ENCODE measurements around the gene FASTKD3. TPM values are rescaled to one million over a fixed set of nuclear protein-coding genes. Genes with fewer than 3 reads are reported as not detected.

The FASTKD3 gene
- polyA plus RNA-seq, 1 donor from 2014 or later: 27.8 TPM

GRCh38 chr5:7878381-7878873, 9.6 kb upstream of the FASTKD3 start:
- Histone ChIP-seq H3K36me3 (ENCODE audit: insufficient read depth, low read length) (peaks cover 12% of the 10 kb centered on the region), H3K27me3 (ENCODE audit: insufficient read depth, low read depth, low read length) (no peaks in the 10 kb centered on the region), H3K27ac (ENCODE audit: low read length) (no peak overlapping the region)

GRCh38 chr5:7877851-7878250, 9.0 kb upstream of the FASTKD3 start:
- Histone ChIP-seq H3K27me3 (ENCODE audit: insufficient read depth, low read depth, low read length) (no peaks in the 10 kb centered on the region), H3K4me3 (ENCODE audit: low read length) (no peak overlapping the region), H3K27ac (ENCODE audit: low read length) (no peak overlapping the region), H3K9me3 (ENCODE audit: low read length) (no peaks in the 10 kb centered on the region), H2AFZ (ENCODE audit: low read depth, low read length) (no peak overlapping the region), H3K79me2 (replicated peaks; ENCODE audit: insufficient read depth, low read length) (peaks cover 3% of the 10 kb centered on the region), H3K36me3 (ENCODE audit: insufficient read depth, low read length) (peaks cover 12% of the 10 kb centered on the region), H3K9ac (ENCODE audit: low read length) (no peak overlapping the region), H3F3A (ENCODE audit: insufficient read depth, low read length, poor library complexity, severe bottlenecking) (no peaks in the 10 kb centered on the region), H4K20me1 (ENCODE audit: insufficient read depth) (no peaks in the 10 kb centered on the region), H3K4me2 (ENCODE audit: low read length) (no peak overlapping the region), H3K9me2 (ENCODE audit: insufficient read depth, low read length) (no peaks in the 10 kb centered on the region)
- TF ChIP-seq SMC3 (conservative IDR thresholded peaks at IDR 0.05; ENCODE audit: poor library complexity): no peak
- no peak for TF ChIP-seq EZH2 (IDR thresholded peaks at IDR 0.05; ENCODE audit: borderline replicate concordance, insufficient read depth, low read length, poor library complexity, severe bottlenecking)
- no peak for TF ChIP-seq RAD21 (conservative IDR thresholded peaks at IDR 0.05)
- TF ChIP-seq EP300 (conservative IDR thresholded peaks at IDR 0.05; ENCODE audit: poor library complexity, severe bottlenecking): no peak
- TF ChIP-seq REST (IDR thresholded peaks at IDR 0.05; ENCODE audit: borderline replicate concordance): no peak
- TF ChIP-seq CTCF (IDR thresholded peaks at IDR 0.05; ENCODE audit: poor library complexity, severe bottlenecking): no peak
- TF ChIP-seq MXI1 (conservative IDR thresholded peaks at IDR 0.05; ENCODE audit: poor library complexity, severe bottlenecking): no peak
- TF ChIP-seq POLR2AphosphoS5 (IDR thresholded peaks at IDR 0.05): no peak
- TF ChIP-seq TAF1 (IDR thresholded peaks at IDR 0.05; ENCODE audit: low read depth): no peak

More at GRCh38 chr5:7878381-7878873, 9.6 kb upstream of the FASTKD3 start:
- H4K20me1 ChIP-seq (ENCODE audit: insufficient read depth): no peaks in the 10 kb centered on the region
- H2AFZ ChIP-seq (ENCODE audit: low read depth, low read length): no peak overlapping the region
- no peak overlapping the region for H3K4me2 ChIP-seq (ENCODE audit: low read length)
- no peaks in the 10 kb centered on the region for H3F3A ChIP-seq (ENCODE audit: insufficient read depth, low read length, poor library complexity, severe bottlenecking)
- H3K4me3 ChIP-seq (ENCODE audit: low read length): no peak overlapping the region
- TF ChIP-seq EZH2 (IDR thresholded peaks at IDR 0.05; ENCODE audit: borderline replicate concordance, insufficient read depth, low read length, poor library complexity, severe bottlenecking): no peak
- no peak for TF ChIP-seq MXI1 (conservative IDR thresholded peaks at IDR 0.05; ENCODE audit: poor library complexity, severe bottlenecking)
- TF ChIP-seq EP300 (conservative IDR thresholded peaks at IDR 0.05; ENCODE audit: poor library complexity, severe bottlenecking): no peak
- no peak for TF ChIP-seq RAD21 (conservative IDR thresholded peaks at IDR 0.05)
- H3K9ac ChIP-seq (ENCODE audit: low read length): no peak overlapping the region
- no peaks in the 10 kb centered on the region for H3K9me2 ChIP-seq (ENCODE audit: insufficient read depth, low read length)
- H3K79me2 ChIP-seq (replicated peaks; ENCODE audit: insufficient read depth, low read length): peaks cover 3% of the 10 kb centered on the region
- H3K9me3 ChIP-seq (ENCODE audit: low read length): no peaks in the 10 kb centered on the region
